ENCODE results near the gene FRY. TPM values are rescaled to one million over a fixed set of nuclear protein-coding genes. Genes with fewer than 3 reads are reported as not detected.

Gene FRY
- total and polyA plus RNA-seq, 2 of the 13 experiments (the other 11 are each of a cell fraction or from before 2014, with no cell fraction given): 8.2 to 13.1 TPM

GRCh38 chr13:32116210-32116609 lies 84.6 kb downstream of the FRY start:
- TF ChIP-seq ZNF253 (CRISPR knock-in tag; IDR thresholded peaks at IDR 0.05; ENCODE audit: borderline replicate concordance): no peak
- no peak for TF ChIP-seq GFI1 (CRISPR knock-in tag; IDR thresholded peaks at IDR 0.05; ENCODE audit: borderline replicate concordance)
- TF ChIP-seq, protein P1, sequence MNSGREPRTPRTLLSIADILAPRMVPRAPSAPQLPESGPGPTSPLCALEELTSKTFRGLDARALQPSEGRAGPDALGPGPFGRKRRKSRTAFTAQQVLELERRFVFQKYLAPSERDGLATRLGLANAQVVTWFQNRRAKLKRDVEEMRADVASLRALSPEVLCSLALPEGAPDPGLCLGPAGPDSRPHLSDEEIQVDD (CRISPR knock-in tag; IDR thresholded peaks at IDR 0.05; ENCODE audit: borderline replicate concordance): no peak
- TF ChIP-seq ZNF280D (CRISPR knock-in tag; IDR thresholded peaks at IDR 0.05): no peak
- no peak for TF ChIP-seq ZMYM3 (CRISPR knock-in tag; IDR thresholded peaks at IDR 0.05)
- TF ChIP-seq FOXA3 (CRISPR knock-in tag; IDR thresholded peaks at IDR 0.05): no peak
- no peak for TF ChIP-seq ZNF230 (CRISPR knock-in tag; IDR thresholded peaks at IDR 0.05)
- no peak for TF ChIP-seq RFX1 (IDR thresholded peaks at IDR 0.05)
- no peak for TF ChIP-seq CBX2 (IDR thresholded peaks at IDR 0.05; ENCODE audit: low read depth, low read length)
- no peak for TF ChIP-seq CBX2 (CRISPR knock-in tag; IDR thresholded peaks at IDR 0.05; ENCODE audit: low read depth)
- TF ChIP-seq ZMYM2 (CRISPR knock-in tag; IDR thresholded peaks at IDR 0.05): no peak
- TF ChIP-seq ISX (CRISPR knock-in tag; conservative IDR thresholded peaks at IDR 0.05): no peak
- no peak for TF ChIP-seq ZNF10 (CRISPR knock-in tag; IDR thresholded peaks at IDR 0.05; ENCODE audit: borderline replicate concordance, low read depth)
- no peak for FAIRE-seq
- Histone ChIP-seq H3K27me3 (ENCODE audit: control insufficient read depth in 1 of 2, insufficient read depth in 2 of 2, low read length in 2 of 2) (no peaks in the 10 kb centered on the region; a peak in 1 of 5 replicates), H2AFZ (ENCODE audit: low read length) (no peak overlapping the region), H4K20me1 (ENCODE audit: insufficient read depth, low read length) (no peaks in the 10 kb centered on the region), H3K27ac (ENCODE audit: extremely low read length, insufficient read depth, low read length) (no peak overlapping the region), H3K79me2 (ENCODE audit: insufficient read depth, low read length) (no peaks in the 10 kb centered on the region), H3K9me3 (ENCODE audit: low read length) (no peaks in the 10 kb centered on the region), H3K9ac (ENCODE audit: insufficient read depth, low read depth, low read length) (no peak overlapping the region), H3K4me2 (ENCODE audit: low read depth, low read length) (no peak overlapping the region), H3K36me3 (replicated peaks in 1 of 2; ENCODE audit: control insufficient read depth in 1 of 2, insufficient read depth in 2 of 2, low read length in 2 of 2) (peaks cover 0 to 8% of the 10 kb centered on the region in 2 experiments; a peak in 3 of 5 replicates), H3K4me3 (replicated peaks in 1 of 3; ENCODE audit: insufficient read depth in 1 of 3, low read depth in 2 of 3, low read length in 3 of 3) (no peak overlapping the region), H3K4me1 (ENCODE audit: insufficient read depth, low read length) (peaks cover 9% of the 10 kb centered on the region)
- no TSS peak for BruUV-seq (replicated peaks)
- no peak for DNase-seq (ENCODE audit: low spot score)
- POLR2A ChIA-PET: no interaction called here
- WGBS (ENCODE audit: low lambda C conversion rate): 96% methylated on average over 5 of the region's 5 CpGs
- intact Hi-C loops (cut with micrococcal nuclease; ENCODE audit: unreplicated experiment): no loop called here
- ATAC-seq: no peak
- in situ Hi-C loops (cut with HindIII; ENCODE audit: extremely low pct_ligation_motif_present, low pct_unique_long_range_greater_than_20kb): no loop called here
- CTCF ChIA-PET (ENCODE audit: low intra/inter-chr PET ratio, low total read pairs): no interaction called here

Measured in HepG2 (cell line).